ENCODE measurements around the gene RNF169. TPM values are rescaled to one million over a fixed set of nuclear protein-coding genes. Genes with fewer than 3 reads are reported as not detected.

Gene RNF169
- polyA plus RNA-seq, 2 of the 4 experiments (the other 2 are of a cell fraction), result 6.3 to 11.1 TPM

DNA sequence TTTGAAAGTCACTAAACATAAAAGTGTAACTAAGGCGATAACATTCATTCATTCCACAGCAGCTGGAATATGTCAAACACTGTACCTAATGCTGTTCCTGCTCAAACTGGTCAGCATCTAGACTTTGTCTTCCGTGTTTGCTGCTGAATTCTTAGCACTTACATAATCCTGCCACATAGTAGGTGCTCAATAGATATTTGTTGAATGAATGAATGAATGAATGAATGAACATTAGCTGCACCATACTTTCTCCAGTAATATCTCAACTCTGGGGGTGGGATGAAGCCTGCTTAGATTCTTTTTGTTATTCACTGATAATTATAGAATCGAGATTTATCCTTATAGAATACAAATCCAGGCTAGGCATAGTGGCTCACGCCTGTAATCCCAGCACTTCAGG, 6.6 kb upstream of the RNF169 start:
- Histone ChIP-seq H3K4me1 (no peaks in the 10 kb centered on the region), H3K4me2 (no peak overlapping the region), H3K4me3 (no peak overlapping the region), H3K27ac (no peak overlapping the region), H3K9me3 (no peaks in the 10 kb centered on the region)
- ChIA-PET POLR2A (no interaction called here), CTCF (interaction anchor here (5.8 kb wide), 1 partner anchor 16 kb away, joined by 98 read pairs; no protein-coding TSS in a partner anchor)
- TF ChIP-seq HDAC2 (IDR thresholded peaks at IDR 0.05), result no peak
- no peak for TF ChIP-seq CHD4 (IDR thresholded peaks at IDR 0.05; ENCODE audit: borderline replicate concordance)
- TF ChIP-seq JUNB (IDR thresholded peaks at IDR 0.05), result no peak
- TF ChIP-seq CHD2 (IDR thresholded peaks at IDR 0.05; ENCODE audit: low read length, partially characterized antibody), result no peak
- no peak for TF ChIP-seq E2F6 (IDR thresholded peaks at IDR 0.05; ENCODE audit: borderline replicate concordance, low read depth)
- no peak for TF ChIP-seq NR3C1 (IDR thresholded peaks at IDR 0.05)
- DNase-seq (ENCODE audit: low read depth in 1 of 2, low spot score in 1 of 2) (no peak), FAIRE-seq (no peak), ATAC-seq (no peak)
- 74% methylated on average over 4 of the region's 4 CpGs for WGBS (ENCODE audit: missing lambda C conversion rate)

- ChIA-PET CTCF (interaction anchor here (0.6 to 2.0 kb wide), 4 partner anchors 17 to 290 kb away, joined by 3 to 13 read pairs (median 8); no protein-coding TSS in a partner anchor), POLR2A (no interaction called here)
- H3K4me2 ChIP-seq, result no peak overlapping the region
- H3K27ac ChIP-seq, result no peak overlapping the region
- H3K9me3 ChIP-seq, result no peaks in the 10 kb centered on the region
- FAIRE-seq, result no peak
- H3K4me1 ChIP-seq, result peaks cover 6% of the 10 kb centered on the region
- TF ChIP-seq KDM1A (IDR thresholded peaks at IDR 0.05; ENCODE audit: low read depth), result no peak
- TF ChIP-seq RFX5 (IDR thresholded peaks at IDR 0.05), result no peak
- DNase-seq (ENCODE audit: low read depth in 1 of 2, low spot score in 1 of 2), result no peak
- H3K4me3 ChIP-seq, result no peak overlapping the region
- ATAC-seq, result no peak
Measured at GRCh38 chr11:74743640-74744039, 5.0 kb upstream of the RNF169 start.

DNA sequence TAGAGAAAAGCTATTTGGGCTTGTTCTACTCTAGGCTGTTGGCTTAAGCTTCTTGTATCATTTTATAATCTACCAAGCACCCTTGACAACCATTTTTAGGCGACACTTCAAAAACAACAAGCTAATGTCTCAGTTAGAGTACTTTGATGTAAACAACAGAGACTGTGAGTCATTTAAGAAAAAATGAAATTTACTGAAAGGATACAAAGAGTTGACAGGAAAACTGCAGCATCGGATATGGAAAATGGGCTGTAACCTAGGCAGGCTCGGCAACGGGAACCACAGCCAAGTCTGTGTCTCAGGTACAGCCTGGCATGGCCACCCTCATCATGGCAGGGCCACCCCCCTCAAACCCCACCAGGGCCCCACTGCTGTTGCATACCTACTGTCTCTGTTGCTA, 4.4 kb upstream of the RNF169 start:
- WGBS (ENCODE audit: missing lambda C conversion rate), result 50% methylated on average over 4 of the region's 4 CpGs
- no peak for ATAC-seq
- Histone ChIP-seq H3K27ac (no peak overlapping the region), H3K9me3 (no peaks in the 10 kb centered on the region), H3K4me3 (no peak overlapping the region), H3K4me1 (peaks cover 6% of the 10 kb centered on the region), H3K4me2 (no peak overlapping the region)
- DNase-seq (ENCODE audit: low read depth in 1 of 2, low spot score in 1 of 2), result no peak
- no peak for FAIRE-seq
- TF ChIP-seq MAZ (IDR thresholded peaks at IDR 0.05; ENCODE audit: borderline replicate concordance, low read depth, low read length), result no peak
- TF ChIP-seq FOXS1 (CRISPR knock-in tag; IDR thresholded peaks at IDR 0.05), result no peak
- TF ChIP-seq CHD4 (IDR thresholded peaks at IDR 0.05; ENCODE audit: borderline replicate concordance), result no peak
- no peak for TF ChIP-seq TFCP2L1 (CRISPR knock-in tag; IDR thresholded peaks at IDR 0.05)
- TF ChIP-seq, protein P1, sequence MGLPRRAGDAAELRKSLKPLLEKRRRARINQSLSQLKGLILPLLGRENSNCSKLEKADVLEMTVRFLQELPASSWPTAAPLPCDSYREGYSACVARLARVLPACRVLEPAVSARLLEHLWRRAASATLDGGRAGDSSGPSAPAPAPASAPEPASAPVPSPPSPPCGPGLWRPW (IDR thresholded peaks at IDR 0.05), result no peak
- no peak for TF ChIP-seq ZSCAN20 (CRISPR knock-in tag; IDR thresholded peaks at IDR 0.05)
- TF ChIP-seq GATA3 (IDR thresholded peaks at IDR 0.05; ENCODE audit: borderline replicate concordance), result no peak
- TF ChIP-seq ELK1 (IDR thresholded peaks at IDR 0.05; ENCODE audit: low read depth, low read length), result no peak
- no peak for TF ChIP-seq RNF2 (IDR thresholded peaks at IDR 0.05; ENCODE audit: borderline replicate concordance, low read depth)
- no peak for TF ChIP-seq NPAS2 (CRISPR knock-in tag; IDR thresholded peaks at IDR 0.05; ENCODE audit: borderline replicate concordance)
- TF ChIP-seq RARB (CRISPR knock-in tag; IDR thresholded peaks at IDR 0.05), result no peak
- ChIA-PET POLR2A (no interaction called here), CTCF (interaction anchor here (0.6 to 2.0 kb wide), 8 partner anchors 18 to 464 kb away, joined by 3 to 13 read pairs (median 3); no protein-coding TSS in a partner anchor)

DNA sequence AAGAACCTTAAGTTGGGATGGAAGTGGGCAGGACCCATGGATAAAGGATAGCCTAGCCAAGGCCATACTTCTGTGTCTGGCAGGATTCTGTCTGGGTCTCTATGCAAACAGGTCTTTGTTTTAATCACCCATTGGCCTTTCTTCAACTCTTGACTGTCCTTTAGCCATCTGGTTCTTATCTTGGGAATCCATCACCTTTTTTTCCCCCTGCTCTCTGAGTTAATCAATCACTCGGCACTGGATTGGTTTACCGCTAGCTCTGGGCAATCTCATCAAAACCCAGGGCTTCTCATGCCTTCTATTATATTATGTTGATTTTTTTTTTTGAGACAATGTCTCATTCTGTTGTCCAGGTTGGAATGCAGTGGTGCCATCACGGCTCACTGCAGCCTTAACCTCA, 1.8 kb upstream of the RNF169 start:
- ATAC-seq, result no peak
- Histone ChIP-seq H3K4me2 (no peak overlapping the region), H3K9me3 (no peaks in the 10 kb centered on the region), H3K27ac (no peak overlapping the region), H3K4me3 (no peak overlapping the region), H3K4me1 (peaks cover 21% of the 10 kb centered on the region)
- ChIA-PET CTCF (interaction anchor here (0.9 to 2.4 kb wide), 2 partner anchors 20 to 113 kb away, joined by 3 to 15 read pairs; no protein-coding TSS in a partner anchor), POLR2A (no interaction called here)
- DNase-seq (ENCODE audit: low read depth in 1 of 2, low spot score in 1 of 2), result no peak
- 97% methylated on average over 3 of the region's 3 CpGs for WGBS (ENCODE audit: missing lambda C conversion rate)
- FAIRE-seq, result no peak
- TF ChIP-seq ZC3H11A (IDR thresholded peaks at IDR 0.05) (no peak), BCL3 (IDR thresholded peaks at IDR 0.05) (no peak), POLR2A (IDR thresholded peaks at IDR 0.05; ENCODE audit: low read length) (no peak), HOXB13 (CRISPR knock-in tag; IDR thresholded peaks at IDR 0.05; ENCODE audit: low read depth) (no peak), ZNF302 (CRISPR knock-in tag; IDR thresholded peaks at IDR 0.05) (no peak), GATA3 (IDR thresholded peaks at IDR 0.05; ENCODE audit: borderline replicate concordance) (no peak), CEBPB (IDR thresholded peaks at IDR 0.05) (no peak), MAX (IDR thresholded peaks at IDR 0.05) (no peak), HOXA7 (CRISPR knock-in tag; IDR thresholded peaks at IDR 0.05) (no peak), KDM5A (IDR thresholded peaks at IDR 0.05) (no peak)
- TF ChIP-seq, protein P2, sequence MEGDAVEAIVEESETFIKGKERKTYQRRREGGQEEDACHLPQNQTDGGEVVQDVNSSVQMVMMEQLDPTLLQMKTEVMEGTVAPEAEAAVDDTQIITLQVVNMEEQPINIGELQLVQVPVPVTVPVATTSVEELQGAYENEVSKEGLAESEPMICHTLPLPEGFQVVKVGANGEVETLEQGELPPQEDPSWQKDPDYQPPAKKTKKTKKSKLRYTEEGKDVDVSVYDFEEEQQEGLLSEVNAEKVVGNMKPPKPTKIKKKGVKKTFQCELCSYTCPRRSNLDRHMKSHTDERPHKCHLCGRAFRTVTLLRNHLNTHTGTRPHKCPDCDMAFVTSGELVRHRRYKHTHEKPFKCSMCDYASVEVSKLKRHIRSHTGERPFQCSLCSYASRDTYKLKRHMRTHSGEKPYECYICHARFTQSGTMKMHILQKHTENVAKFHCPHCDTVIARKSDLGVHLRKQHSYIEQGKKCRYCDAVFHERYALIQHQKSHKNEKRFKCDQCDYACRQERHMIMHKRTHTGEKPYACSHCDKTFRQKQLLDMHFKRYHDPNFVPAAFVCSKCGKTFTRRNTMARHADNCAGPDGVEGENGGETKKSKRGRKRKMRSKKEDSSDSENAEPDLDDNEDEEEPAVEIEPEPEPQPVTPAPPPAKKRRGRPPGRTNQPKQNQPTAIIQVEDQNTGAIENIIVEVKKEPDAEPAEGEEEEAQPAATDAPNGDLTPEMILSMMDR (IDR thresholded peaks at IDR 0.05), result no peak
